Left kidney (tissue), 2 donors: ENCODE measurements around the gene TBC1D5. TPM values are rescaled to one million over a fixed set of nuclear protein-coding genes. Genes with fewer than 3 reads are reported as not detected.
A peak's percentile ranks its signal among the peaks of the same experiment; 100 is the strongest.

Source experiments
- DNase-seq: peaks from one replicate; pipeline ENCODE4 v3.0.0-alpha.2; 2013
- polyA plus RNA-seq: library from polyadenylated mRNA; unstranded; fragments of 120-200 nt; gene quantifications from one replicate; pipeline ENCODE4 v1.2.1, GENCODE V29; 2013; ENCODE audit not compliant: insufficient read length

TBC1D5 gene
- polyA plus RNA-seq, 1 donor, result 52.2 TPM

- no peak for DNase-seq
These were observed 441.2 kb downstream of the TBC1D5 start for GRCh38 chr3:17301271-17301670.

GRCh38 chr3:17300441-17300840, 442.0 kb downstream of the TBC1D5 start:
- no peak for DNase-seq

GRCh38 chr3:17298038-17298437, 444.4 kb downstream of the TBC1D5 start:
- no peak for DNase-seq

GRCh38 chr3:17292556-17292955, 449.9 kb downstream of the TBC1D5 start:
- no peak for DNase-seq

GRCh38 chr3:17290894-17291293, 451.5 kb downstream of the TBC1D5 start:
- DNase-seq, result no peak

- DNase-seq, result no peak
These were observed 453.5 kb downstream of the TBC1D5 start for GRCh38 chr3:17288839-17289399.

GRCh38 chr3:17287006-17287689, 455.3 kb downstream of the TBC1D5 start:
- no peak for DNase-seq

- no peak for DNase-seq
These were observed 464.4 kb downstream of the TBC1D5 start for GRCh38 chr3:17278006-17278405.

- no peak for DNase-seq
These were observed 475.6 kb downstream of the TBC1D5 start for GRCh38 chr3:17266846-17267245.

GRCh38 chr3:17261627-17262369, 480.6 kb downstream of the TBC1D5 start:
- no peak for DNase-seq

- no peak for DNase-seq
These were observed 482.2 kb downstream of the TBC1D5 start for GRCh38 chr3:17260257-17260656.

- DNase-seq, result no peak
These were observed 482.7 kb downstream of the TBC1D5 start for GRCh38 chr3:17259685-17260084.

GRCh38 chr3:17258823-17259436, 483.5 kb downstream of the TBC1D5 start:
- DNase-seq, result peak; percentile 43

- no peak for DNase-seq
These were observed 485.2 kb downstream of the TBC1D5 start for GRCh38 chr3:17257269-17257668.

GRCh38 chr3:17243621-17244020, 498.8 kb downstream of the TBC1D5 start:
- DNase-seq, result no peak

GRCh38 chr3:17239417-17239816, 503.0 kb downstream of the TBC1D5 start:
- DNase-seq, result no peak

- no peak for DNase-seq
These were observed 504.4 kb downstream of the TBC1D5 start for GRCh38 chr3:17238023-17238422.

- no peak for DNase-seq
These were observed 507.1 kb downstream of the TBC1D5 start for GRCh38 chr3:17235310-17235709.

- DNase-seq, result no peak
These were observed 508.0 kb downstream of the TBC1D5 start for GRCh38 chr3:17234382-17234781.

GRCh38 chr3:17233398-17233800, 509.0 kb downstream of the TBC1D5 start:
- DNase-seq, result peak; percentile 37

- no peak for DNase-seq
These were observed 510.0 kb downstream of the TBC1D5 start for GRCh38 chr3:17232442-17232841.

GRCh38 chr3:17231537-17232261, 510.7 kb downstream of the TBC1D5 start:
- DNase-seq, result no peak
